ENCODE data around the gene TCF21. TPM values are rescaled to one million over a fixed set of nuclear protein-coding genes. Genes with fewer than 3 reads are reported as not detected.

The TCF21 gene
- total and polyA plus RNA-seq, 2 of the 4 experiments (the other 2 are of a cell fraction) = 6.6 to 10.0 TPM

DNA sequence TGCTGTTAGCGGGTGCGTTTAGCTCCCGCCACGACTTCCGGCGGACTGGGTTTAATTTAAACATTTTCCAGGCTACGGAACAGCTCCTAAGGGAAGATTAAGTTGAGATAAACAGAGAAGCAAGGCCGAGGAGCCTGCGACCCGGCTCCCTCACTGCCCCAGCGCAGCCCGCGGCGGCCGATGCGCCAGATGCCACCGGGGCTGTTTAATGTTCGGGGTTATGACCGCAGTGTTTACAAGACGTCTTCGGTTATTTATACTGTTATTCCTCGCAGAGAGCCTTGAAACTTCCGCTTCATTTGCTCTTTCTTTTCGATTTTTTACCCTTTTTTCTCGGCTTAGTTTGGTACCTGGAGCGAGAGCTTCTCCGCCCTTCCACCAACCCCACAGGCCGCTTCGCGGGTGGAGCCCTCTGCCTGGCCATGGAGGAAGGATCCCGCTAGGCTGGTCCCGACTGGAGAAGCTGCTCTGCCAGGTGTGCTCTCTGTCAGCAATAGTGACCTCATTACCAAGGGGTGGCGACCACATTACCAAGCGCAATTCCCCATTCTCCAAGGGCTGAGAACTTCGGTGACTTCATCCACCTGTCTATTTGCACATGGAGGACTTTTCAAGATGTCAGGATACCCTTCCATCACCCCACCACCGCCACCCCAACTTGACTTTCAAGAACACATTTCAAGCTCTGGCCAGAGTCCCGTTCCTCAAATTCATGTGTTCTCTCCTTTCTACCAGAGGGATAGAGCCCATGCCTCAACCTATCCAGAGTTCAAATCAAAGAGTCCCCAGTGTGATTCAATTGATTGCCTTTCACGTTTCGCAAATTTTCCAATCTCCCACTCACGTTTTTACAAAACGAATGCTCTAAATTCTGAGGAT is 4.1 kb downstream of the TCF21 start:
- Histone ChIP-seq H2BK120ac (ENCODE audit: low read depth, low read length) (peak overlapping the region; percentile 56; the same call in 1 of the 2 replicates), H3K79me1 (ENCODE audit: low read depth in 1 of 2, low read length in 2 of 2) (peaks cover 18 to 60% of the 10 kb centered on the region in 2 experiments), H2AK5ac (ENCODE audit: low read depth, low read length) (peak overlapping the region; percentile 37), H3K4me2 (ENCODE audit: low read depth, low read length) (peak overlapping the region; percentile 96), H3K18ac (ENCODE audit: low read depth, low read length) (peak overlapping the region; percentile 37; the same call in 1 of the 2 replicates), H3K14ac (replicated peaks; ENCODE audit: low read depth, low read length) (peak overlapping the region; percentile 30), H3K23ac (ENCODE audit: low read depth, low read length) (peak overlapping the region; percentile 90), H2AFZ (replicated peaks; ENCODE audit: low read length, poor library complexity) (no peak overlapping the region), H3K56ac (ENCODE audit: extremely low read depth, insufficient read depth, low read length) (peak overlapping the region; percentile 44; the same call in 1 of the 2 replicates), H3K27ac (ENCODE audit: insufficient read depth, low read length) (peak overlapping the region; percentile 24), H3K9me1 (ENCODE audit: insufficient read depth, low read length) (peaks cover 13% of the 10 kb centered on the region), H2AK9ac (replicated peaks; ENCODE audit: low read depth, low read length, poor library complexity) (peak overlapping the region; percentile 39), H3K9ac (ENCODE audit: low read depth, low read length) (peak overlapping the region; percentile 93), H3K27me3 (ENCODE audit: control insufficient read depth, insufficient read depth, low read length) (no peaks in the 10 kb centered on the region), H3K4me3 (ENCODE audit: insufficient read depth, low read depth, low read length) (peak overlapping the region; percentile 99), H4K91ac (ENCODE audit: insufficient read depth, low read depth, low read length) (peak overlapping the region; percentile 2; the same call in 1 of the 2 replicates), H3K4ac (ENCODE audit: low read depth, low read length) (peak overlapping the region; percentile 17; the same call in 1 of the 2 replicates), H4K8ac (ENCODE audit: low read depth in 2 of 2, low read length in 2 of 2) (peak overlapping the region; percentile 15 to 74; a peak in 2 of 4 replicates), H3K36me3 (ENCODE audit: control insufficient read depth, insufficient read depth, low read length) (peaks cover 49% of the 10 kb centered on the region), H4K20me1 (ENCODE audit: insufficient read depth, low read length) (peaks cover 37% of the 10 kb centered on the region), H3K9me3 (ENCODE audit: control insufficient read depth, insufficient read depth, low read length) (no peaks in the 10 kb centered on the region), H4K5ac (ENCODE audit: low read depth, low read length) (peak overlapping the region; percentile 2), H2BK20ac (ENCODE audit: low read depth, low read length) (peak overlapping the region; percentile 53; the same call in 1 of the 2 replicates), H2BK5ac (ENCODE audit: low read depth, low read length, poor library complexity, severe bottlenecking) (peak overlapping the region; percentile 35), H2BK15ac (ENCODE audit: low read depth, low read length) (0 out of 3 replicates have a peak overlapping the region, but pooled peaks have one; percentile 2), H3K4me1 (ENCODE audit: control insufficient read depth, insufficient read depth, low read length) (peaks cover 13% of the 10 kb centered on the region)
- ATAC-seq (ENCODE audit: low read depth) (peak; percentile 5; the same call in 1 of the 2 replicates), DNase-seq (peak; percentile 65)
- 17% methylated on average over 30 of the region's 41 CpGs; no CpG with 5 or more reads in 1 of the 2 experiments for WGBS, 2 experiments (ENCODE audit: extremely low coverage in 2 of 2, insufficient read length in 1 of 2)
- intact Hi-C loops (cut with micrococcal nuclease) = loop anchor here (10.0 kb wide), 1 partner anchor 128 kb away; no protein-coding TSS in a partner anchor
- dilution Hi-C loops (cut with HindIII; ENCODE audit: low sequenced_read_pairs, unreplicated experiment) = loop anchor here (25.0 kb wide), 1 partner anchor 306 kb away; no protein-coding TSS in a partner anchor
- TF ChIP-seq, protein P1, sequence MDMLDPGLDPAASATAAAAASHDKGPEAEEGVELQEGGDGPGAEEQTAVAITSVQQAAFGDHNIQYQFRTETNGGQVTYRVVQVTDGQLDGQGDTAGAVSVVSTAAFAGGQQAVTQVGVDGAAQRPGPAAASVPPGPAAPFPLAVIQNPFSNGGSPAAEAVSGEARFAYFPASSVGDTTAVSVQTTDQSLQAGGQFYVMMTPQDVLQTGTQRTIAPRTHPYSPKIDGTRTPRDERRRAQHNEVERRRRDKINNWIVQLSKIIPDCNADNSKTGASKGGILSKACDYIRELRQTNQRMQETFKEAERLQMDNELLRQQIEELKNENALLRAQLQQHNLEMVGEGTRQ (IDR thresholded peaks at IDR 0.05; ENCODE audit: low read depth, low read length) = no peak
- TF ChIP-seq MAZ (IDR thresholded peaks at IDR 0.05; ENCODE audit: borderline replicate concordance, low read depth, low read length) (no peak), MAFK (IDR thresholded peaks at IDR 0.05; ENCODE audit: low read depth, low read length) (no peak), NFE2L2 (IDR thresholded peaks at IDR 0.05; ENCODE audit: low read depth, low read length) (no peak), MXI1 (IDR thresholded peaks at IDR 0.05; ENCODE audit: borderline replicate concordance, low read depth, low read length) (no peak), CHD1 (IDR thresholded peaks at IDR 0.05; ENCODE audit: low read depth, low read length) (no peak), RAD21 (IDR thresholded peaks at IDR 0.05; ENCODE audit: low read length) (no peak), RCOR1 (IDR thresholded peaks at IDR 0.05; ENCODE audit: insufficient replicate concordance, low read length) (no peak), POLR2A (IDR thresholded peaks at IDR 0.05; ENCODE audit: low read depth, low read length) (no peak), FOS (IDR thresholded peaks at IDR 0.05; ENCODE audit: low read depth, low read length) (no peak), BHLHE40 (IDR thresholded peaks at IDR 0.05; ENCODE audit: low read depth, low read length) (no peak), CEBPB (IDR thresholded peaks at IDR 0.05; ENCODE audit: low read depth, low read length) (no peak)
- TF ChIP-seq, protein P2, sequence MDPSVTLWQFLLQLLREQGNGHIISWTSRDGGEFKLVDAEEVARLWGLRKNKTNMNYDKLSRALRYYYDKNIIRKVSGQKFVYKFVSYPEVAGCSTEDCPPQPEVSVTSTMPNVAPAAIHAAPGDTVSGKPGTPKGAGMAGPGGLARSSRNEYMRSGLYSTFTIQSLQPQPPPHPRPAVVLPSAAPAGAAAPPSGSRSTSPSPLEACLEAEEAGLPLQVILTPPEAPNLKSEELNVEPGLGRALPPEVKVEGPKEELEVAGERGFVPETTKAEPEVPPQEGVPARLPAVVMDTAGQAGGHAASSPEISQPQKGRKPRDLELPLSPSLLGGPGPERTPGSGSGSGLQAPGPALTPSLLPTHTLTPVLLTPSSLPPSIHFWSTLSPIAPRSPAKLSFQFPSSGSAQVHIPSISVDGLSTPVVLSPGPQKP (IDR thresholded peaks at IDR 0.05; ENCODE audit: borderline replicate concordance, low read depth, low read length) = no peak
- POLR2A ChIA-PET (ENCODE audit: unreplicated experiment) = interaction anchor here (0.8 to 0.9 kb wide), 2 partner anchors 23 to 269 kb away, joined by 4 to 10 read pairs; no protein-coding TSS in a partner anchor
- BruUV-seq (replicated peaks) = no TSS peak
- in situ Hi-C loops (cut with MboI; ENCODE audit: low sequenced_read_pairs) = loop anchor here (25.0 kb wide), 1 partner anchor 281 kb away; no protein-coding TSS in a partner anchor
- CTCF ChIA-PET = interaction anchor here (0.9 kb wide), 2 partner anchors 187 to 324 kb away, joined by 3 to 5 read pairs; no protein-coding TSS in a partner anchor

Measured in IMR-90 (cell line).